Brain microvascular endothelial cell (primary cell): ENCODE measurements around the gene FAM227B.
"Not testable (repeated sequence)": the region's sequence is repeated elsewhere in the genome, so short reads cannot be mapped to it uniquely, and the experiment has no call there.

ENCODE experiments used
- DNase-seq: peaks from one replicate; pipeline ENCODE4 v3.0.0-alpha.2; 2020
- H3K27ac ChIP-seq: fragments of 250-450 bp; sonication (Bioruptor Pico); 2 replicates; pipeline ENCODE4 v1.5.1; 2020; ENCODE audit warnings: mild to moderate bottlenecking, moderate library complexity
- H3K27me3 ChIP-seq: fragments of 250-450 bp; sonication (Bioruptor Pico); replicated peaks from 2 replicates; pipeline ENCODE4 v1.5.1; 2020; ENCODE audit warnings: mild to moderate bottlenecking
- H3K36me3 ChIP-seq: fragments of 250-450 bp; sonication (Bioruptor Pico); replicated peaks from 2 replicates; pipeline ENCODE4 v1.5.1; 2020; ENCODE audit warnings: mild to moderate bottlenecking
- H3K4me3 ChIP-seq: 2 replicates; pipeline ENCODE4 v1.5.1; 2011; ENCODE audit warnings: low read depth, mild to moderate bottlenecking, control low read depth, low read length, moderate library complexity
- CTCF ChIP-seq: IDR thresholded peaks from 2 replicates; pipeline ENCODE4 v1.5.1; 2011; ENCODE audit warnings: low read depth, mild to moderate bottlenecking, moderate library complexity, low read length, control low read depth, inconsistent platforms; ENCODE audit errors: missing control alignments
- in situ Hi-C: cut with HindIII; loops from 2 replicates; pipeline ENCODE4 v1.10.0; 2017; ENCODE audit warnings: low sequenced_read_pairs, low pct_ligation_motif_present

FAM227B gene

DNA sequence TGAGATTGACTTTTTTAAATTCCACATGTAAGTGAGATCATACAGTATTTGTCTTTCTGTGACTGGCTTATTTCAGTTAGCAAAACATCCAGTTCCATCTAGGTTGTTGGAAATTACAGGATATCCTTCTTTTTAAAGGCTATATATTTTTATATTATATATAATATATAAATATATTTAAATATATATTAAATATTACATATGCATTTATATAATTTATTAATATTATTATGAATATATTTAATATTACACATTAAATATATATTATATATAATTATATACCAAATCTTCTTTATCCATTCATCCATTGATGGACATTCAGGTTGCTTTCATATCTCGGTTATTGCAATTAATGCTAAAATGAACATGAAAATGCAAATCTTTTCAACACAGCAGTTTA, 49.9 kb downstream of the FAM227B start:
- in situ Hi-C loops, result no loop called here
- Histone ChIP-seq H3K27me3 (no peaks in the 10 kb centered on the region), H3K4me3 (no peak overlapping the region), H3K27ac (no peak overlapping the region), H3K36me3 (no peaks in the 10 kb centered on the region)
- no peak for DNase-seq
- TF ChIP-seq CTCF, result no peak

DNA sequence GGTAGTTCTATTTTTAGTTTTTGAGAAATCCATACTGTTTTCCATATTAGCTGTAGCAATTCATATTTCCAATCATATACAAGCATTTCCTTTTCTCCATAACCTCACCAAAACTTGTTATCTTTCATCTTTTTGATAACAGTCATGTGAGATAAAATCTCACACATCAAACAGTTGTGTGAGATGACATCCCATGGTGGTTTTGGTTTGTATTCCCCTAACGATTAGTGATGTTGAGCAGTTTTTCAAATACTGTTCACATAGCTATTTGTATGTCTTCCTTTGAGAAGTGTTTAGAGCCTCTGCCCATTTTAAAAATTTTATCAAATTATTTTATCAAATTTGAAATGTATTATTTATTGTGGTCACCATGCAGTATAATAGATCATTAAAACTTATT, 50.4 kb downstream of the FAM227B start:
- TF ChIP-seq CTCF, result no peak
- H3K36me3 ChIP-seq, result no peaks in the 10 kb centered on the region
- H3K27ac ChIP-seq, result no peak overlapping the region
- no peaks in the 10 kb centered on the region for H3K27me3 ChIP-seq
- DNase-seq, result no peak
- H3K4me3 ChIP-seq, result no peak overlapping the region
- in situ Hi-C loops, result no loop called here

DNA sequence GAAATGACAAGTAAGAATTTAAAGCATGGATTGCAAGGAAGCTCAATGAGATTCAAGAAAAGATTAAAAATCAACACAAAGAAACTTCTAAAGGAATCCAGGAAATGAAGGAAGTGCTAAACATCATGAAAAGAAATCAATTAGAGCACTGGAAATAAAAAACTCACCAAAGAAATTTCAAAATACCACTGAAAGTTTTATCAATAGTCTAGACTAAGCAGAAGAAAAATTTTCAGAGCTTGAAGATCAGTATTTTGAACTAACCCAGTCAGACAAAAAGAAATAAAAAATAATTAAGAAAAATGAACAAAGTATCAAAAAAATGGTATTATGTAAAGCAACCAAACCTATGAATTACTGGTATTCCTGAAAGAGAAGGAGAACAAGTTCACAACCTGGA, 60.6 kb downstream of the FAM227B start:
- Histone ChIP-seq H3K27ac (no peak overlapping the region), H3K36me3 (no peaks in the 10 kb centered on the region), H3K27me3 (no peaks in the 10 kb centered on the region), H3K4me3 (no peak overlapping the region)
- TF ChIP-seq CTCF, result no peak
- in situ Hi-C loops, result no loop called here
- DNase-seq, result no peak

GRCh38 chr15:49558929-49559328, 61.7 kb downstream of the FAM227B start:
- Histone ChIP-seq H3K4me3 (no peak overlapping the region), H3K36me3 (no peaks in the 10 kb centered on the region), H3K27ac (no peak overlapping the region), H3K27me3 (no peaks in the 10 kb centered on the region)
- no peak for TF ChIP-seq CTCF
- peak; percentile 21 for DNase-seq
- in situ Hi-C loops, result no loop called here

- no peak for DNase-seq
- no peak for TF ChIP-seq CTCF
- H3K4me3 ChIP-seq, result no peak overlapping the region
- in situ Hi-C loops, result no loop called here
- no peaks in the 10 kb centered on the region for H3K27me3 ChIP-seq
- H3K36me3 ChIP-seq, result no peaks in the 10 kb centered on the region
- H3K27ac ChIP-seq, result no peak overlapping the region
Observed at GRCh38 chr15:49556437-49556836, 64.2 kb downstream of the FAM227B start.

DNA sequence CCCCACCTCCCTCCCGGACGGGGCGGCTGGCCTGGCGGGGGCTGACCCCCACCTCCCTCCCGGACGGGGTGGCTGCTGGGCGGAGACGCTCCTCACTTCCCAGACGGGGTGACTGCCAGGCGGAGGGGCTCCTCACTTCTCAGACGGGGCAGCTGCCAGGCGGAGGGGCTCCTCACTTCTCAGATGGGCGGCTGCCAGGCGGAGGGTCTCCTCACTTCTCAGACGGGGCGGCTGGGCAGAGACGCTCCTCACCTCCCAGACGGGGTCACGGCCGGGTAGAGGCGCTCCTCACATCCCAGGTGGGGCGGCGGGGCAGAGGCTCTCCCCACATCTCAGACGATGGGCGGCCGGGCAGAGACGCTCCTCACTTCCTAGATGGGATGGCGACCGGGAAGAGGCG, 70.3 kb downstream of the FAM227B start:
- H3K27me3 ChIP-seq, H3K36me3 ChIP-seq, H3K4me3 ChIP-seq, DNase-seq, H3K27ac ChIP-seq, in situ Hi-C loops: not testable (repeated sequence)
